Measurements from ENCODE around the gene USP3.

Gene USP3

GRCh38 chr15:63587527-63587926 lies 83.1 kb downstream of the USP3 start:
- no peak for DNase-seq (ENCODE audit: low spot score)
- no peak for TF ChIP-seq CTCF (IDR thresholded peaks at IDR 0.05; ENCODE audit: extremely low read depth, insufficient read depth, missing control alignments)
- in situ Hi-C loops (cut with MboI; ENCODE audit: low pct_unique_long_range_greater_than_20kb, low sequenced_read_pairs, unreplicated experiment) = no loop called here

GRCh38 chr15:63588826-63589225 lies 84.4 kb downstream of the USP3 start:
- in situ Hi-C loops (cut with MboI; ENCODE audit: low pct_unique_long_range_greater_than_20kb, low sequenced_read_pairs, unreplicated experiment) = no loop called here
- DNase-seq (ENCODE audit: low spot score) = no peak
- TF ChIP-seq CTCF (IDR thresholded peaks at IDR 0.05; ENCODE audit: extremely low read depth, insufficient read depth, missing control alignments) = no peak

- DNase-seq (ENCODE audit: low spot score) = no peak
- in situ Hi-C loops (cut with MboI; ENCODE audit: low pct_unique_long_range_greater_than_20kb, low sequenced_read_pairs, unreplicated experiment) = no loop called here
- TF ChIP-seq CTCF (IDR thresholded peaks at IDR 0.05; ENCODE audit: extremely low read depth, insufficient read depth, missing control alignments) = no peak
These were observed 89.6 kb downstream of the USP3 start for GRCh38 chr15:63593705-63594671.

- no peak for DNase-seq (ENCODE audit: low spot score)
- in situ Hi-C loops (cut with MboI; ENCODE audit: low pct_unique_long_range_greater_than_20kb, low sequenced_read_pairs, unreplicated experiment) = no loop called here
- TF ChIP-seq CTCF (IDR thresholded peaks at IDR 0.05; ENCODE audit: extremely low read depth, insufficient read depth, missing control alignments) = no peak
These were observed 90.7 kb downstream of the USP3 start for GRCh38 chr15:63595065-63595464.

- in situ Hi-C loops (cut with MboI; ENCODE audit: low pct_unique_long_range_greater_than_20kb, low sequenced_read_pairs, unreplicated experiment) = no loop called here
- no peak for DNase-seq (ENCODE audit: low spot score)
- TF ChIP-seq CTCF (IDR thresholded peaks at IDR 0.05; ENCODE audit: extremely low read depth, insufficient read depth, missing control alignments) = no peak
These were observed 91.3 kb downstream of the USP3 start for GRCh38 chr15:63595688-63596087.

- TF ChIP-seq CTCF (IDR thresholded peaks at IDR 0.05; ENCODE audit: extremely low read depth, insufficient read depth, missing control alignments) = no peak
- in situ Hi-C loops (cut with MboI; ENCODE audit: low pct_unique_long_range_greater_than_20kb, low sequenced_read_pairs, unreplicated experiment) = no loop called here
- DNase-seq (ENCODE audit: low spot score) = no peak
These were observed 92.3 kb downstream of the USP3 start for GRCh38 chr15:63596676-63597037.
